RWPE1 (cell line): ENCODE data around the gene AHCYL2.

Source experiments
- CTCF ChIA-PET: fragments of 350-600 bp; sonication (Branson Sonifier 250); formaldehyde crosslinking; extraction: SDS; loops from one replicate; lab custom pipeline; 2021; lab: Yijun Ruan, JAX
- POLR2A ChIA-PET: fragments of 400-600 bp; formaldehyde crosslinking; extraction: SDS; loops from one replicate; lab custom pipeline; 2020; ENCODE audit warnings: antibody characterized with exemption; ENCODE audit not compliant: low non-redundant PET; lab: Yijun Ruan, JAX
- DNase-seq: peaks from one replicate; pipeline ENCODE4 v3.0.0; 2012; ENCODE audit warnings: low spot score
- H3K27ac ChIP-seq: fragments of 450-650 bp; 2 replicates; pipeline ENCODE4 v1.5.1; 2017
- CTCF ChIP-seq: fragments of 450-650 bp; conservative IDR thresholded peaks from 2 replicates; pipeline ENCODE4 v1.5.1; 2017; ENCODE audit warnings: low read depth, mild to moderate bottlenecking

AHCYL2 gene

GRCh38 chr7:129199406-129199805 is 25.4 kb upstream of the AHCYL2 start:
- POLR2A ChIA-PET, result no interaction called here
- DNase-seq, result no peak
- CTCF ChIA-PET, result no interaction called here
- H3K27ac ChIP-seq, result no peak overlapping the region
- no peak for TF ChIP-seq CTCF

- no peak overlapping the region for H3K27ac ChIP-seq
- DNase-seq, result no peak
- no peak for TF ChIP-seq CTCF
- ChIA-PET POLR2A (no interaction called here), CTCF (no interaction called here)
Measured at GRCh38 chr7:129202058-129202777, 22.6 kb upstream of the AHCYL2 start.

GRCh38 chr7:129203050-129203741 is 21.6 kb upstream of the AHCYL2 start:
- no peak for TF ChIP-seq CTCF
- CTCF ChIA-PET, result no interaction called here
- H3K27ac ChIP-seq, result no peak overlapping the region
- no peak for DNase-seq
- POLR2A ChIA-PET, result no interaction called here

DNA sequence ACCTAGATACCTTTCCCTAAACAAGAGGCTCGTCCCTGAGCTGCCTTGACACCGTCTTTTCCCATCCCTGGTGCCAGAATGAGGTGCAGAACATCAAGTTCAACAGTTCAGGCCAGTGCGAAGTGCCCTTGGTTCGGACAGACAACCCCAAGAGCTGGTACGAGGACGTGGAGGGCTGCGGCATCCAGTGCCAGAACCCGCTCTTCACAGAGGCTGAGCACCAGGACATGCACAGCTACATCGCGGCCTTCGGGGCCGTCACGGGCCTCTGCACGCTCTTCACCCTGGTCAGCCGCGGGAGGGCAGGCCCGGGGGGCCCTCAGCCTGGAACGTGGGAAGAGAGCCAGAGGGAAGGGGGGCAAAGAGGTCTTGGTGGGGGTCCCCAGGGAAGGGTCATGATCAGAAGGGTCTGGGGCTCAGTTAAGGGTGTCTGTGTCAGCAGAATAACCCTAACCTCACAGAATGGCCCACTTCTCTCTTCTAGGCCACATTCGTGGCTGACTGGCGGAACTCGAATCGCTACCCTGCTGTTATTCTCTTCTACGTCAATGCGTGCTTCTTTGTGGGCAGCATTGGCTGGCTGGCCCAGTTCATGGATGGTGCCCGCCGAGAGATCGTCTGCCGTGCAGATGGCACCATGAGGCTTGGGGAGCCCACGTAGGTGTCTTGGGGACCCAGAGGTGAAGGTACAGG is 19.6 kb upstream of the AHCYL2 start:
- POLR2A ChIA-PET, result no interaction called here
- TF ChIP-seq CTCF, result no peak
- DNase-seq, result no peak
- H3K27ac ChIP-seq, result no peak overlapping the region
- CTCF ChIA-PET, result no interaction called here

- ChIA-PET POLR2A (no interaction called here), CTCF (interaction anchor here (0.6 kb wide), 1 partner anchor 12 kb away, joined by 3 read pairs; no protein-coding TSS in a partner anchor)
- TF ChIP-seq CTCF, result no peak
- no peak overlapping the region for H3K27ac ChIP-seq
- DNase-seq, result no peak
Measured at GRCh38 chr7:129205987-129206785, 18.6 kb upstream of the AHCYL2 start.

DNA sequence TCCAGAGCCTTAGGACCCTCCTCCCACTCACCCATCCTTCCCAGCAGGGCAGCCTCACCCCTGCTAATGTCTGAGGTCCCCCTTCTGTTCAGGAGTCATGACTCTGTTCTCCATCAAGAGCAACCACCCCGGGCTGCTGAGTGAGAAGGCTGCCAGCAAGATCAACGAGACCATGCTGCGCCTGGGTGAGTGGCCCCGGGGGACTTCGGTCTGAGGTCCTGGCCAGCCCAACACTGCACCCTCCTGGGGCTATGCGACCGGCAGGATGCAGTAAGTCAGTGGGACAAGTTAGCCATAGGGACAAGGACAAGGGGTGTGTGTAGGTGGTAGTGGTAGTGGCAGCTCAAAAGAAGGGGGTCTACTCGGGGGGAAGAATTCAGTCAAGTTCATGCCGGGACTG is 16.2 kb upstream of the AHCYL2 start:
- no peak for TF ChIP-seq CTCF
- ChIA-PET POLR2A (no interaction called here), CTCF (interaction anchor here (1.4 kb wide), 1 partner anchor 45 kb away, joined by 9 read pairs; no protein-coding TSS in a partner anchor)
- DNase-seq, result no peak
- no peak overlapping the region for H3K27ac ChIP-seq
